Hematopoietic multipotent progenitor cell treated with erythropoietin and hydrocortisone succinate and interleukin-3 and kit ligand, for 6 days (in vitro differentiated cells): Measurements from ENCODE around the gene ACKR4.

Experiments used
- DNase-seq: peaks from one replicate; pipeline ENCODE4 v3.0.0-alpha.2; 2015

ACKR4 gene

DNA sequence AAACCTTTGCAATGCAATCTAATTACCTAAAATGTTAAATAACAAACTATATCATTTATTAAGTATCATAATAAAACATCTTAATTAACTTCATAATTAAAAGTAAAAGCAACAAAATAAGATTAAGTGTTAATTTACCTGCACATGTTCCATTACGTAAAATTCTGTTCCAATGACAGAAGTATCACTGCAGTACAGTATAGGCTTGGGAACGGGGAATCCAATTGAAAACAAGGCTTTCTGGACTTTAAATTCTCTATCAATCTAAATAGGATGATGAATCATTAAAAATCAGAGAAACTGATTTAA lies 45.4 kb downstream of the ACKR4 start:
- no peak for DNase-seq

GRCh38 chr3:132643366-132643765 lies 46.3 kb downstream of the ACKR4 start:
- no peak for DNase-seq

DNA sequence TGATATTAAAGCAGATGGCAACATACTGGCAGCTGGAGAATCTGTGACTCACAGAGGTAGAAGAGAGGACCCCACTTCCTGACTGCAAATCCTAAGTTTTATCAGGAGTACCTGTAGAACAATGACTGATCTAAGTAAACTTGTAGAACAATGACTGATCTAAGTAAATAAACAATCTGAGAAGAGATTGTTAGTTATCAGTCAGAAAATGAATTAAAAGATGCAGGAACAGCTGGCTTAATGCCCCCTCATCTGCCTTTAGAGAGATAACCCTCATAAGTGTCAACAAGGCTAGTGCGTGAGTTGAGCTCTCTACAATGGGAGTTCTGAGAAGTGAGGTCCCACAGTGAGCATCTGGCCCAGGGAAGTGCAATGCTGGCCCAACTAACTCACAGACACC lies 48.0 kb downstream of the ACKR4 start:
- no peak for DNase-seq

DNA sequence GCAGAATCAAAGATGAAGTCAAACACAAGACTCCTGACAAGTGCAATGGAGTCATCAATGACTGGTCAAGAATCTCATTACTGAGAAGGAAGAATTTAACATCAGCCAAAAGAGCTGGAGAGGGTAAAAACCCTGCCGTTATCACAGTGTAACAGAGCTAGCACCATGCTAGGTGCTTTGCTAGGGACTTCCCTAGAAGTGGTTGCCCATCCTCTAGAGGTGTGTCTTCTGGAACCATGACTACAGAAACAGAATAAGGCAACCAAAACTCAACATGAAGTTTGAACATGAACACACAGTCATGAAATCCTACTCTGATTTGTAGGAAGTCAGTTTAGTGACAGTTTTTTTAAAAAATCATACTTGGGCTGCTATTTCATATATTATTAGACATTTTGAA lies 53.1 kb downstream of the ACKR4 start:
- DNase-seq: no peak
